Suprapubic skin (tissue), 4 donors: Measurements from ENCODE around the gene LRBA.

Source experiments
- CTCF ChIP-seq, 2 donors: fragments of 200-600 bp in 1 of 2; fragments of 450-650 bp in 1 of 2; sonication (generic) in 1 of 2; IDR thresholded peaks; one replicate each; pipeline ENCODE4 v1.5.1; 2016 to 2019; ENCODE audit warnings: antibody characterized with exemption in 2 of 2, mild to moderate bottlenecking in 1 of 2, moderate library complexity in 1 of 2
- EP300 ChIP-seq: sonication (generic); formaldehyde crosslinking; IDR thresholded peaks from one replicate; pipeline ENCODE4 v1.6.1; 2017; ENCODE audit warnings: antibody characterized with exemption
- POLR2A ChIP-seq, 2 donors: fragments of 450-650 bp; IDR thresholded peaks; one replicate each; pipeline ENCODE4 v1.6.1; 2017; ENCODE audit warnings: antibody characterized with exemption in 2 of 2, mild to moderate bottlenecking in 2 of 2, moderate library complexity in 2 of 2
- POLR2AphosphoS5 ChIP-seq, 3 donors: sonication (generic); formaldehyde crosslinking; IDR thresholded peaks; one replicate each; pipeline ENCODE4 v1.6.1; 2017; ENCODE audit warnings: antibody characterized with exemption in 3 of 3

GRCh38 chr4:150859453-150859852 is 155.6 kb downstream of the LRBA start:
- TF ChIP-seq CTCF (IDR thresholded peaks at IDR 0.05) (no peak), POLR2A (IDR thresholded peaks at IDR 0.05) (no peak), POLR2AphosphoS5 (IDR thresholded peaks at IDR 0.05) (no peak), EP300 (no peak)
